Lung (tissue), 12 donors: ENCODE results near the gene TRPM7. TPM values are rescaled to one million over a fixed set of nuclear protein-coding genes. Genes with fewer than 3 reads are reported as not detected.

ENCODE experiments used
- ATAC-seq: fragments of 200-7000 bp; cut with Tn5 transposase; one replicate; pipeline ENCODE4 v1.9.1; 2020; ENCODE audit warnings: moderate number of reproducible peaks; ENCODE audit not compliant: insufficient read depth, low FRiP score
- DNase-seq, 3 donors: peaks; one replicate each; pipeline ENCODE4 v3.0.0-alpha.2; 2013 to 2017
- H3K27ac ChIP-seq, 2 donors: one replicate each; pipeline ENCODE4 v1.5.1; 2013; ENCODE audit warnings: mild to moderate bottlenecking in 2 of 2, moderate library complexity in 2 of 2, control low read depth in 1 of 2, inconsistent platforms in 1 of 2, low read depth in 1 of 2, low read length in 1 of 2
- H3K27me3 ChIP-seq, 3 donors: one replicate each; pipeline ENCODE4 v1.5.1; 2013; ENCODE audit warnings: low read length in 2 of 3; ENCODE audit not compliant: control insufficient read depth in 3 of 3, insufficient read depth in 3 of 3
- H3K36me3 ChIP-seq, 4 donors: one replicate each; pipeline ENCODE4 v1.5.1; 2013; ENCODE audit warnings: low read length in 4 of 4, mild to moderate bottlenecking in 1 of 4, moderate library complexity in 1 of 4; ENCODE audit not compliant: control insufficient read depth in 4 of 4, insufficient read depth in 4 of 4
- H3K4me1 ChIP-seq, 5 donors: one replicate each; pipeline ENCODE4 v1.5.1; 2013; ENCODE audit warnings: low read length in 5 of 5, mild to moderate bottlenecking in 2 of 5, moderate library complexity in 1 of 5; ENCODE audit not compliant: control insufficient read depth in 5 of 5, insufficient read depth in 5 of 5
- H3K4me3 ChIP-seq: one replicate; pipeline ENCODE4 v1.5.1; 2013; ENCODE audit warnings: mild to moderate bottlenecking, control low read depth, moderate library complexity
- H3K9ac ChIP-seq, 2 donors: one replicate each; pipeline ENCODE4 v1.5.1; 2013; ENCODE audit warnings: low read length in 2 of 2, control low read depth in 1 of 2; ENCODE audit not compliant: insufficient read depth in 1 of 2
- H3K9me3 ChIP-seq, 4 donors: one replicate each; pipeline ENCODE4 v1.5.1; 2013; ENCODE audit warnings: low read length in 3 of 4, mild to moderate bottlenecking in 1 of 4, moderate library complexity in 1 of 4; ENCODE audit not compliant: control insufficient read depth in 4 of 4, insufficient read depth in 3 of 4
- WGBS, 2 donors: extraction: QIAGEN DNeasy Blood & Tissue Kit; methylation state at CpG; one replicate each; pipeline ENCODE4 v1.1.7; 2013; 5-methylcytosine and 5-hydroxymethylcytosine counted together
- polyA plus RNA-seq, 2 donors: library from polyadenylated mRNA; stranded (reverse); fragments of 200-250 nt; gene quantifications; one replicate each; pipeline ENCODE4 v1.2.1, GENCODE V29; 2013
- total RNA-seq, 2 donors: library from RNA; depleted of rRNA in 1 of 2; stranded (reverse); fragments of >200 nt in 1 of 2; gene quantifications; one replicate each; pipeline ENCODE4 v1.2.1, GENCODE V29; 2014 to 2021
- TF ChIP-seq, protein P1 (sequence below): IDR thresholded peaks from 2 replicates; pipeline ENCODE4 v1.5.1; 2012; ENCODE audit warnings: mild to moderate bottlenecking; ENCODE audit errors: control extremely low read depth, extremely low read depth
- donor health status: control.
- donor health status: control.
- donor health status: Bipolar disorder and iron deficiency.
- donor health status: healthy.
- donor health status: DM: yes; HTN: yes; CAD: no.

TRPM7 gene
- total and polyA plus RNA-seq, 4 donors, result 9.1 to 77.7 (median 20.7) TPM

DNA sequence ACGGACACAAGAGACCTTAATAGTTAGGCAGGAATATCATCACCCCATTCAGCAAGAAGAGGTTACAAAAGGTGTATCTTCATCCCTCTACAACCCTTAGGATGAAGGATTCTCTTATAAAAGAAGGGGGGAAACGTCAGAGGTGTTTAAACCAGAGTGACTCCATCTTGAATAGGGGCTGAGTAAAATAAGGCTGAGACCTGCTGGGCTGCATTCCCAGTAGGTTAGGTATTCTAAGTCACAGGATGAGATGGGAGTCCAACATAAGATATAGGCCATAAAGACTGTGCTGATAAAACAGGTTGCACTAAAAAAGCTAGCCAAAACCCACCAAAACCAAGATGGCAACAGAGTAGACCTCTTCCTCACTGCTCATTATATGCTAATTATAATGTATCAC, 16.5 kb downstream of the TRPM7 start:
- Histone ChIP-seq H3K4me1 (peaks cover 0 to 5% (median 0%) of the 10 kb centered on the region in 5 donors), H3K9me3 (no peaks in the 10 kb centered on the region), H3K27ac (no peak overlapping the region), H3K9ac (no peak overlapping the region), H3K27me3 (no peaks in the 10 kb centered on the region), H3K36me3 (peaks cover 0 to 5% (median 2%) of the 10 kb centered on the region in 4 donors), H3K4me3 (no peak overlapping the region)
- ATAC-seq, result no peak
- TF ChIP-seq, protein P1, sequence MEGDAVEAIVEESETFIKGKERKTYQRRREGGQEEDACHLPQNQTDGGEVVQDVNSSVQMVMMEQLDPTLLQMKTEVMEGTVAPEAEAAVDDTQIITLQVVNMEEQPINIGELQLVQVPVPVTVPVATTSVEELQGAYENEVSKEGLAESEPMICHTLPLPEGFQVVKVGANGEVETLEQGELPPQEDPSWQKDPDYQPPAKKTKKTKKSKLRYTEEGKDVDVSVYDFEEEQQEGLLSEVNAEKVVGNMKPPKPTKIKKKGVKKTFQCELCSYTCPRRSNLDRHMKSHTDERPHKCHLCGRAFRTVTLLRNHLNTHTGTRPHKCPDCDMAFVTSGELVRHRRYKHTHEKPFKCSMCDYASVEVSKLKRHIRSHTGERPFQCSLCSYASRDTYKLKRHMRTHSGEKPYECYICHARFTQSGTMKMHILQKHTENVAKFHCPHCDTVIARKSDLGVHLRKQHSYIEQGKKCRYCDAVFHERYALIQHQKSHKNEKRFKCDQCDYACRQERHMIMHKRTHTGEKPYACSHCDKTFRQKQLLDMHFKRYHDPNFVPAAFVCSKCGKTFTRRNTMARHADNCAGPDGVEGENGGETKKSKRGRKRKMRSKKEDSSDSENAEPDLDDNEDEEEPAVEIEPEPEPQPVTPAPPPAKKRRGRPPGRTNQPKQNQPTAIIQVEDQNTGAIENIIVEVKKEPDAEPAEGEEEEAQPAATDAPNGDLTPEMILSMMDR, result no peak
- 80 to 86% methylated on average over 2 of the region's 2 CpGs for WGBS, 2 donors
- DNase-seq, result no peak

DNA sequence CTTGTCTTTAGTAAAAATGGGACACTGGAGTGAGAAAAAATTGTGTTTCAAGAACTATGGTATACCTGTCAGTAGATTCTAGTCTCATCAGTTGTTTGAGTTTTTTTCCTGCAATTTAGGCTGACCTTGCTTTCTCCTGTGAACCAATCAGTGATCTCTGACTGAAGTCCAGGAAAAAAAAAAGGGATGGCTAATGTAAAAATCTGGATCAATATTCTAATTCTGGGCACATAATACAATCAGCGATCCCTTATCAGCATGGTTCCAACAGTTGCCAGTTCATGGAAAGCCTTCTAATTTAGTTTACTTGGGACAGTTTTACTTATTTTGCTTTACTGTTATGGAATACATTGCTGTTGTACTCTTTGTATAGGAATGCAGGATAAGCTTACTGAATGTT, 17.0 kb downstream of the TRPM7 start:
- Histone ChIP-seq H3K27ac (no peak overlapping the region), H3K9ac (no peak overlapping the region), H3K36me3 (peaks cover 0 to 6% (median 2%) of the 10 kb centered on the region in 4 donors), H3K27me3 (no peaks in the 10 kb centered on the region), H3K4me1 (peaks cover 0 to 5% (median 0%) of the 10 kb centered on the region in 5 donors), H3K4me3 (no peak overlapping the region), H3K9me3 (no peaks in the 10 kb centered on the region)
- DNase-seq, result no peak
- TF ChIP-seq, protein P1, result no peak
- WGBS, 2 donors, result 97 to 98% methylated on average over 1 of the region's 1 CpG
- ATAC-seq, result no peak

DNA sequence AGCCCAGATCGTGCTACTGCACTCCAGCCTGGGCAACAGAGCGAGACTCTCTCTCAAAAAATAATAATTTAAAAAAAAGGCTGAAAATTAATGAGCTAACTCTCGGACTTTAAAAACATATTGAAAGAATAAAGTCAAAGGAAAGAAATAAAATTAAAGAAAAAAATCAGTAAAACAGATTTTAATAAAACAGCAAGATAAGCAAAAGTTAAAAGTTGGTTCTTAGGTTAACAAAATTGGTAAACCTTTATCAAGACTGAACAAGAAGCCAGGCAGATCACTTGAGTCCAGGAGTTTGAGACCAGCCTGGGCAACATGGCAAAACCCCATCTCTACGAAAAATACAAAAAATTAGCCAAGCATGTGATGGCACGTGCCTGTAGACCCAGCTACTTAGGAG, 20.7 kb downstream of the TRPM7 start:
- ATAC-seq (no peak), DNase-seq (no peak)
- Histone ChIP-seq H3K9me3 (no peaks in the 10 kb centered on the region), H3K36me3 (peaks cover 0 to 10% (median 4%) of the 10 kb centered on the region in 4 donors), H3K27ac (no peak overlapping the region), H3K4me3 (no peak overlapping the region), H3K4me1 (peaks cover 0 to 5% (median 0%) of the 10 kb centered on the region in 5 donors), H3K27me3 (no peaks in the 10 kb centered on the region), H3K9ac (no peak overlapping the region)
- TF ChIP-seq, protein P1, result no peak
- 90 to 93% methylated on average over 5 of the region's 5 CpGs for WGBS, 2 donors

DNA sequence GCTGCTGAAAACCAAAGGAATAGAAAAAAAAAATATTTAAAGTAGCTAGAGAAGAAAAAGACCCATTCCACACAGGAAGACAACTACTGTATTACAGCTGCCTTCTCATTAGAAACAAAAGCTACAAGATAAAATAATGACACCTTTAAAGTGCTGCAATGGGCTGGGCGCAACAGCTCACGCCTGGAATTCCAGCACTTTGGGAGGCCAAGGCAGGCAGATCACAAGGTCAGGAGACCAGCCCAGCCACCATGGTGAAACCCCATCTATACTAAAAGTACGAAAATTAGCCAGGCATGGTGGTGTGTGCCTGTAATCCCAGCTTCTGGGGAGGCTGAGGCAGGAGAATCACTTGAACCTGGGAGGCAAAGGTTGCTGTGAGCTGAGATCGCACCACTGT, 31.0 kb downstream of the TRPM7 start:
- WGBS, 2 donors, result 86 to 95% methylated on average over 4 of the region's 4 CpGs
- no peak overlapping the region for H3K4me3 ChIP-seq
- H3K36me3 ChIP-seq, result peaks cover 13 to 20% (median 17%) of the 10 kb centered on the region in 4 donors
- H3K27me3 ChIP-seq, result no peaks in the 10 kb centered on the region
- TF ChIP-seq, protein P1, result no peak
- peak overlapping the region in 1 of 2 donors; percentile 12 for H3K27ac ChIP-seq
- H3K9ac ChIP-seq, result no peak overlapping the region
- H3K4me1 ChIP-seq, result no peaks in the 10 kb centered on the region
- DNase-seq (no peak), ATAC-seq (no peak)
- H3K9me3 ChIP-seq, result no peaks in the 10 kb centered on the region
